ENCODE measurements around the gene FAM124A.

The FAM124A gene, protein sequence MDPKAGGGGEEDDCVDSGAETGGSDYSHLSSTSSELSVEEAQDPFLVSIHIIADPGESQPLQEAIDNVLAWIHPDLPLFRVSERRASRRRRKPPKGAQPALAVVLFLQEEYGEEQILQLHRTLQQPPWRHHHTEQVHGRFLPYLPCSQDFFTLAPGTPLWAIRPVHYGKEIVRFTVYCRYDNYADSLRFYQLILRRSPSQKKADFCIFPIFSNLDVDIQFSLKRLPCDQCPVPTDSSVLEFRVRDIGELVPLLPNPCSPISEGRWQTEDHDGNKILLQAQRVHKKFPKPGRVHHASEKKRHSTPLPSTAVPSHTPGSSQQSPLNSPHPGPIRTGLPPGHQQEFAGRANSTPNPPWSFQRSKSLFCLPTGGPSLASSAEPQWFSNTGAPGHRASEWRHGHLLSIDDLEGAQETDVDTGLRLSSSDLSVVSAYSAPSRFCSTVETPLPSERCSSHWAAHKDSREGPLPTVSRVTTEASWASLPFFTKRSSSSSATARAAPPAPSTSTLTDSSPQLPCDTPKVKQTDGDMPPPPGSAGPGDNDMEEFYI

DNA sequence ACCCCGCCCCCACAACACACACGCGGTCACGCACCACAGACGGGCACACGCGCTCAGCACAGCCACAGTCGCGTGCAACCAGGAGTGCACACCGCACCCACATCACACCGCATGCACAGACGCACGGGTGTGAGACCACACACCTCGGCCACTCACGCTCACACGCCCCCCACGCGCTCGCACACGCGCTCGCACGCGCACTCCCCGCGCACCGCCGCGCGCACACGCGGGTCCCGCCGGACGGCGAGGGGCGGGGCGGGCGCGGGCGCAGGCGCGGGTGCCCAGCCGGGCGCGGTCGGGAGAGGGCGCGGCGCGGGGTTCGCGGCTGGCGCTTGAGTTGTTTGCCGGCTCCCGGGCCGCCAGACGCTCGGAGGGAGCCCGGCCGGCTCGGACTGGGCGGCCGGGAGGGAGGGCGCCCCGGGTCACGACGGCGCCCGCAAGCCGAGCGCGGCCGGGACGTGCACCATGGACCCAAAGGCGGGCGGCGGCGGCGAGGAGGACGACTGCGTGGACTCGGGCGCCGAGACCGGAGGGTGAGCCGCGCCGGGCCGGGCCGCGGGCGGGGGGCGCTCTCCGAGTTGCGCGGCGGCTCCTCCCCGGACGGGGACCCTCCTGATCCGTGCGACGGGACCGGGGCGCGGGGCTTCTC lies at the start of gene FAM124A:
Gene FAM124A (plus strand): TSS at position 362 of the 649 bp plus-strand sequence. CDS start 104 bp downstream, at position 466.
- peak; percentile 31 for DNase-seq

DNA sequence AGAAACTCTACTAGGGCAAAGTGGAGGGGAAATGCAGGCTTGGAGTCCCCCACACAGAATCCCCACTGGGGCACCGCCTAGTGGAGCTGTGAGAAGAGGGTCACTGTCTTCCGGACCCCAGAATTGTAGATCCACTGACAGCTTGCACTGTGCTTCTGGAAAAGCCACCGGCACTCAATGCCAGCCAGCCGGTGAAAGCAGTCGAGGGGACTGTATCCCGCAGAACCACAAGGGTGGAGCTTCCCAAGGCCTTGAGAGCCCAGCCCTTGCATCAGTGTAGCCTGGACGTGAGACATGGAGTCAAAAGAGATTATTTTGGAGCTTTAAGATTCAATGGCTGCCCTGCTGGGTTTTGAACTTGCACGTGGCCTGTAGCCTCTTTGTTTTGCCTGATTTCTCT lies 47.2 kb upstream of the FAM124A start:
- no peak for DNase-seq

DNA sequence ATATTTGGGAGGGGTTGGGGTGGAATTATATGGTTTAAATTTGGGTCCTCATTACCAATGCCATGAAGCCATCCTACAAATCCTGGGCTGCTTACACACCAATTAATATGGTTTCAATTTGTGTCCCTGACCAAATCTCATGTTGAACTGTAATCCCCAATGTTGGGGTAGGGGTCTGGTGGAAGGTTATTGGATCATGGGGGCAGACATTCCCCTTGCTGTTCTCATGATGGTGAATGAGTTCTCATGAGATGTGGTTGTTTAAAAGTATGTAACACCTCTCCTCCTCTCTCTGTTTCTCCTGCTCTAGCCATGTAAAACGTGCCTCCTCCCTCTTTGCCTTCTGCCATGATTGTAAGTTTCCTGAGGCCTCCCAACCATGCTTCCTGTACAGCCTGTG lies 46.6 kb upstream of the FAM124A start:
- no peak for DNase-seq

DNA sequence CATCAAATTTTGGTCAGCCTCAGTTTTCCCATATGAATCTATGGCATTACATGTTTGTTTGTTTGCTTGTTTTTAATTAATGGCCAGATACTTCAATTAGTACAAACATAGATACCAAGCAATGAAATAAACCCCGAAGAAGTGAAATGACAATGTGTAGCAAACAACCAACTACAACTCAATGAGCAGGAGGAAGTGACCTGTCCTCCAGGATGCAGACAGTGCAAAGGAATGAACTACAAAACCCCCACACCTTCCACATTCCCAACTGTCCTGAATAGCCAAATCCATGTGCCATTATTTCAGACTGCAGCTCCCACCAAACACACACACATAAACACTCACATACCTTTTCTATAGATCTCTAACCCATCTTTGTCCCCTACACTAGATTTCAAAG lies 45.0 kb upstream of the FAM124A start:
- no peak for DNase-seq

DNA sequence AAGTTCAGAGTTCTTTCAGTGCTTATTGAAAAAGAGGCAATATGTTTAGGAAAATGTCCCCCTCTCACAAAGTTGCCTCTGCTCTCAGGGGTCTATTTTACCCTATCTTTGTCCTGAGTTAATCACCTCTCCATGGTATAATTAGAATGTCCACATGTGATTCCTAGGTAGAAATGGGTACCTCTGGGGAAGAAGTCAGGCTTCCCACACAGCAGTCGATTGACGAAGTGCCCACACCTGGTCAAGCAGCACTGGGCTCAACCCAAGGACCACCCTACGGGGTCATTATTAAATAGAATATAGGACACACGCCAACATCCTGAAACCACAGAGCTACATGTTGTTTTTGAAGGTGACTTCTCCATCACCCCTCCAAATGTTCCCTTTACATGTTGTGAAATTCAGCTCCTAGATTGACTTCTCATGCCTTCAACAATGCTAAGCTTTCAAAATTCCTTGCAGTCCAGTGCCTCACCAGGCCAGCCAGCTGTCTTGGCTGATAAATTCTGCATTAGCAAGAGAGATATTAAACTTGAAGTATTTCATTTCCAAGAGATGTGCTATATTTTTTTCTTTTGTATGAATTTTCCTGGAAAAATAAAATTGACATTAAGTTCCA lies 43.6 kb upstream of the FAM124A start:
- no peak for DNase-seq

DNA sequence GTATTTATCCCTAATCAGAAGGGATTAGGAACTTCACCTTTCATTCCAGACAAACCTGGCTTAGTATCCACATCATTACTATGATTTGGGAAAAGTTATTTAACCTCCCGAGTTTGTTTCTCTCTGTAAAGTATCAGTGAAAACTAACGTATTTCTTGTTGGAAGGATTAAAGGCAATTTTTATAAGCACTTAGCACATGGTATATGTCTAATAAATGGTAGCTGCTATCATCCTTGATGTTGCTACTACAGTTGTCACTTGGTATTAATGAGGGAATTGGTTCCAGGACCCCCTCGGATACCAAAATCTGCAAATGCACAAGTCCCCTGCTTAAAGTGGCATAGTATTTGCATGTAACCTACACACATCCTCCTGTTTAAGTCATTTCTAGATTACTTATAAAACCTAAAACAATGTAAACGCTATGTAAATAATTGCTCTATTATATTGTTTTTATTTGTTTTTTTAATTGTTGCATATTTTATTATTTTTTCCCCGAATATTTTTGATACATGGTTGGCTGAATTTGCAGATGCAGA lies 42.7 kb upstream of the FAM124A start:
- DNase-seq: no peak

DNA sequence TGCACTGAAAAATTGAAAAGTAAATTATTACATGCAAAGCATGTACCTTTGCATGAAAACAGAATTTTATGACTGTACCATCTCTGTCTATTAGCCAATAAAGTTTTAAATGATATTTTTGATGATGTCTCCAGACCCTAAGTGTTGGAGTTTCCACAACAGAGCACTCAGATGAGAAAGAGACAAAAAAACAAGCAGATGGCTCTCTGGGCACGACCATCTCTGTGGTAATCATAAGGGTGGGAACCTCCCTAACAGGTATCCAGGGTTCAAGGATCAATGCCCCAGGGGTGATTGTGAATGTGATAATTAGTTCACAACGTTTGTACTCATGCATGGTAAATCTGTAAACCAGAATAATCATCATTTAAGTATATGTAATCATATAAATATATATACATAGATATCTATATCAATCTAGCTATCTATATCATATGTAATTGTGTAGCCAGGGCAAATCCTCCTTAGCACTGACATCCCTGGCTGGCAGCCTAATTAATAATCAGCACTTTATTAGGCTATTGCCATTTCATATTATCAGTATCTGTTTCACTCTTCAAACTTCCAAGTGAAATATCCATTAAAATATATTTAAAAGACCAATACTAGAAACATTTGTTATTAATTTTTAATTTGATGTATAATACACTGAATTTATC lies 41.2 kb upstream of the FAM124A start:
- DNase-seq: no peak

DNA sequence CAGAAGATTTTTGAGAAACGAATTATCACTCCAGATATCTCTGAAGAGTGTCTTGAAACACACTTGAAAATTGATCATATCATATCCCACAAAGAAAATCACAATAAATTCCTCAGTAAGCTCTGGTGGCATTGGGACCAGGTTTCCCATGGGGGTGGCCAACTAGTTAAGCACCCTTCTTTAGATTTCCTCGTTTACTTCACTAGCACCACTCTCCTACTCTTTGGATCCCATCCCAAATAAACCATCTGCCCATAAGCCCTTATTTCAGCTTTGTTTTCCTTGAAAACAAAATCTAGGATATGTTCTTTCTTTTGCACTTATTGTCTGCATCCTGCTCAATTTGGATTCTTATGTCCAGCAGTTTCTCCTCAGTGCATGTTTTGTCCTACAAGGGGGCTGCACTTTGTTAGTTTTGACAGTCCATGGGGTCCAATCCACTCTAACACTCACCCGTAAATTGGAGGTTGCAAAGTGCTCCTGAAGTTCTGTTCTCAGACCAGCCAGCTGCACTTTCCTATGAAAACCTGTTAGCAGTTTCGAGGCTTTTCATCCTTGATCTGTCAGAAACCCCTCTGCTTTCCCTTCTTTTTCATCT lies 40.3 kb upstream of the FAM124A start:
- DNase-seq: no peak

DNA sequence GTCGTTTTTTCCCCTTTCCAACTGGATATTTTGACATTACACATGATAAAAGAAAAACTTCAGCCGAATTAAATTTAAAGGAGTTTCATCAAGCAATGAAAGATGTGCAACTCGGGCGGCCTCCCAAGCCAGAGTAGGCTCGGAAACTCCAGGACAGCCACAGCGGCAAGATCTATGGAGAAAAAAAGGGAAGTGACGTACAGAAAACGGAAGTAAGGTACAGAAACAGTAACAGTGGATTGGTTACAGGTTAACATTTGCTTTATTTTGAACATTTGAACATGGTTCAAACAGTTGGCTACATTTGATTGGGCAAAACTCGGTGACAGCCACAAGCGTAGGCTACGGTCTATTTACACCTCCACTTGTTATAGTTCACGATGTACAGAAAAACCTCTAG lies 30.5 kb upstream of the FAM124A start:
- DNase-seq: no peak

DNA sequence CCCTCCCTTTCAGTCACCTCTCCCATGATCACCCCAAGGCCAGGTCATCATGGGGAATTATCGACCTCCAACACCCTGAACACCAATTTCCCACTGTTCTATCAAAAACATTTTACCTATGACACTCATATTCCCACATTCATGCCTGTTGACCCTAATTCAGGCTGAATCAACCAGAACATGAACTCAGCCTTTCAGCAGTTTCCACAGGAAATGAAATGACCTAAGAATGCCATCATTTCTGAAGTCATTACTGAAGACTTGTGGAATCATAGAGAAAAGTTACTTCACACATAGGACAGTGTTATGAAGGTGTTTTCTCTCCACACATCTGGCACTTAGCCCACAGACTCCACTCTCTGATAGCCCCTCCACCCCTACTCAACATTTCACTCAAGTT lies 29.9 kb upstream of the FAM124A start:
- no peak for DNase-seq

DNA sequence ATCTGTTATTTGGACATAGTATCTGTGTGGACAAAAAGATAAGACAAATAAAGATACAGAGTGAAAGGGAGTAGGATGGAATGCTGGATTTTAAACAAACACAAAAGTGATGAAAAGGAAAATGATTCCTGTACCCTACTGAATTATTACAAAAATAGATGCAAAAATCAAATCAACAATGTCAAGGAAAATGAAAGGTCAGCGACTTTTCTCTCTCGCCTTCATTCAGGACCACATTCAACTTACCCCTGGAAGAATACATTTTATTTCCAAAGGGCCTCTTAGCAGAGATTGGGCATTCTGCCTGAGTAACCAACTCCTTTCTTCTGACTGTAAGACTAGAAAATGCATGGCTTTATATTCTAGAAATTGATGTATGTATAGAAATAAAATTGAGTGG lies 28.8 kb upstream of the FAM124A start:
- DNase-seq: no peak

DNA sequence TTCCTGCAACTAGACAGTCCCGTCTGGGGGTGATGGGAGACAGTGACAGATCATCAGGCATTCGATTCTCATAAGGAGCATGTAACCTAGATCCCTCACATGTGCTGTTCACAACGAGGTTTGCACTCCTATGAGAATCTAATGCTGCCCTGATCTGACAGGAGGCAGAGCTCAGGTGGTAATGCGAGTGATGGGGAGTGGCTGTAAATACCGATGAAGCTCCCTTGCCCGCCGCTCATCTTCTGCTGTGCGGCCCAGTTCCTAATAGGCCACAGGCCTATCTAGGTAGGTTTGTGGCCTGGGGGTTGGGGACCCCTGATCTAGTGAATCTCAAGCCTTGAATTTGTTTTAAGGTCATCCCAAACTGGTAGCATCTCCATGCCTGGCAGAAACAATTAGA lies 27.3 kb upstream of the FAM124A start:
- DNase-seq: no peak

DNA sequence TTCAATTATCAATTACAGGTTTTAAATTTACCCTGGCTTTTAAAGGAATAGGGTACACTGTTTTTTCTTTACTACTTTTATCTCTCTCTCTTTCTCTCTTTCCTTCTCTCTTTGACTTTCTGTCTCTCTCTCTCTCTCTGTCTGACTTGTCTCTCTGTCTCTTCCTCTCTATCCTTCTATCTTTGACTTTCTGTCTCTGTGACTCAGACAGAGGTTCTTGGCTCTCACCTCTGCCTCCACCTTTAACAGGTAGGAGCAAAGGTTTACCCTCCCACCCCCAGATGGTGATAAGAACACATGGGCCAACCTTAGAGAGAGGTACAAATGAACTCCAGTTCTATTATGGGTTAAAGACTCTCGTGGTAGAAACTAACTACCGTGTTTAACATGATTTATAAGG lies 20.3 kb upstream of the FAM124A start:
- DNase-seq: no peak

DNA sequence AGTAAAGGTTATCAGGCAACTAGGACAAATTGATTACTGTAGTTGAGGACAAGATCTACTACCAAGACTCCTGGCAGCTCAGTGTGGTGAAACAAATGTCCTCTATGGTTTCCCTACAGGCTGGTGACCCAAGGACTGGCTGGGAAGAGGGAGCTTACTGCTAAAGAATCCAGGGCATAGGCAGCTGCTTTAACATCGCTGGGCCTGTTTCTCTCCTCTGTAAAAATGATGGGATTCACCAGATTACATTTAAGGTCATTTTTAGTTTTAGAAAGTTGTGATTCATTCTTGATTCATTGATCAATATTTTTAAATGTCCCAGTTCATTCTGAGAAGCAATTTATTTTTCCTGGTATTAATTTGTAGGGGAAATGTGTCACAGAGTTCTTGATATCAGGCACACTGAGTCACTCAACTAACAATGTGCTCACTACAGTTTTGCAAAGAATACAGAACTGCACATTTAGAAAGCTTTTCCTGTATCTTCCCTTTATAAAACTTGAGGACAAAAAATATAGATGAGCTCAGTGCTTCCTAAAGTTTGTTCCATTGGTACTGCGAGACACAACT lies 19.6 kb upstream of the FAM124A start:
- DNase-seq: no peak

DNA sequence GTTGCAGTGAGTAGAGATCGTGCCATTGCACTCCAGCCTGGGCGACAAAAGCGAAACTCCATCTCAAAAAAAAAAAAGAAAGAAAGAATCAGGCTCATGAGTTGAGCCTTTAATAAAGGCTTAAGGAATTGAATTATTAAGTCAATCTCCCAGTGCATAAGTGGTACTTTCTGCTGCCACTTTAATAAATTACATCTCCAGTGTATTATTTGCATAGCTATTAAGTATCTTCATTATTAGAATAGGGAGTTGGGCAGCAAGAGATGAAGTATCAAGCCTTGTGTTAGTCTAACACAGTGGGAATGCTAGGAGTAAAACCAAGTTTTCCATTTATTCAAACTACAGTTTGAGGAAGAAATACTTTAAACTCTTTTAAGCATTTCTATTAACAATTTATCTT lies 15.6 kb upstream of the FAM124A start:
- no peak for DNase-seq

DNA sequence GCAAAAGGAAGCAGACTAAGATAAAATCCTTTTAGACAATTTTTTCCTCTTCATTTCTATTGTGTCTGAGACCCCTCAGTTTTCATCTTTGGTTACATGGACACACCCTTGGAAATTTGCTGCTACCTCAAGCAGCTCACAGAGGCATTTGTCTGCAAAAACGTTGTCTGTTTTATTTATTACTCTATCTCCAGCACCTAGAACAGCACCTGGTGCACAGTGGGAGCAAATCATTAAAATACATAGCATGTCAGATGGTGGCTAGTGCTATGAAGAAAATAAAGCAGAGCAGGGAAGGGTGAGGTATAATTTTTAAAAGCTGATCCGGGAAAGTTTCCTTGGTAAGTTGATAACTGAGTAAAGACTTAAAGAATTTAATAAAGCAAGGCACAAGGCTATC lies 14.3 kb upstream of the FAM124A start:
- no peak for DNase-seq

DNA sequence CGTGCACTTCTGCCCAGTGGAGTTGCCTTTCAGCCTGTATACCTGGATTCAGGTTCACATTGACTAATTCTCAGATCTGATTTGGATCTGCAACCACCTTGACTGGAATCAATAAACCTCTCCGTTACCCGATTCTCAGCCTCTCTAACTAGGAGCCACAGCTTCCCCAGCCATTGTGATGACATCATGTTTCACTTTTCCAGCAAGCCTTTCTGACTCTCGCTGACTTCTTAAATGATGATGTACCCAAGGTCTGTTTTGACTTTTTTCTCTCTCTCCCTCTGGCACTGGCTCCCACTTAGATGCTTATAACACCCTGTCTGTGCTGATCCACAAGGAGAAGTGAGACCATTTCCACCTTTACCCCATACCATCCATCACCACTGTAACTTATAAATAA lies 13.5 kb upstream of the FAM124A start:
- DNase-seq: no peak

DNA sequence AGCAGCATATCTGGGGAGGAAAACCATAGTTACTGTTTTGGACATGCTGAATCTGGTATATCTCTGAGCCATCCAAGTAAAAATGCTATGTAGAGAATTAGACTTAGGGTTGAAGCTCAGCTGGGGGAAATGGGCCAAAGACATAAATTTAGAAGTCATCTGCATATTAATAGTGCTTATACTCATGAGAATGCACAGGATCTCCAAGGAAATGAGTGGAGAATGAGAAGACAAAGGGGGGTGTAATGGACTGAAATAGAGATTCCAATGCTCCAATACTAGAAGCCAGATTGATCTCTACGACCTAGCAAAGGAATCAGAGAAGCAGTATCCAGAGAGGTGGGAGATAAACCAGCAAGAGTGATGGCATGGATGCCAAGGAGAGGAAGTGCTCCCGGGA lies 10.3 kb upstream of the FAM124A start:
- no peak for DNase-seq

DNA sequence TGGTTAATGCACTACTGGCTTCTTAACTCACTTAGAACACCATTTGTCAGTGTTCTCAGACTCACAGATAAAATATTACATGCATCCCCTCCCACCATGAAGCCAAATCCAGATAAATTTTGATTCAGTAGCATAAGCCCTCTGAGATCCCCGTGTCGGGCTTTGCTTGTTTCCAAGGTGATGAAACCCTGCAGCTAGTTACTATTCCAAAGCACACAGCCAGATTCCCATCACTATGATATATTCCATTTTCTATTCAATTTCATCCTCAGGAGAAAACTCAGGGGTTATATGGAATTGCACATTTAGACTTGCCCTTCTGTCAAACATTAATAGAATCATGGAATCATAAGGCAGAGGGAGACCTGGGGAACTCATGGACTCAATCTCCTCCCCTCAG lies 9.4 kb upstream of the FAM124A start:
- no peak for DNase-seq

DNA sequence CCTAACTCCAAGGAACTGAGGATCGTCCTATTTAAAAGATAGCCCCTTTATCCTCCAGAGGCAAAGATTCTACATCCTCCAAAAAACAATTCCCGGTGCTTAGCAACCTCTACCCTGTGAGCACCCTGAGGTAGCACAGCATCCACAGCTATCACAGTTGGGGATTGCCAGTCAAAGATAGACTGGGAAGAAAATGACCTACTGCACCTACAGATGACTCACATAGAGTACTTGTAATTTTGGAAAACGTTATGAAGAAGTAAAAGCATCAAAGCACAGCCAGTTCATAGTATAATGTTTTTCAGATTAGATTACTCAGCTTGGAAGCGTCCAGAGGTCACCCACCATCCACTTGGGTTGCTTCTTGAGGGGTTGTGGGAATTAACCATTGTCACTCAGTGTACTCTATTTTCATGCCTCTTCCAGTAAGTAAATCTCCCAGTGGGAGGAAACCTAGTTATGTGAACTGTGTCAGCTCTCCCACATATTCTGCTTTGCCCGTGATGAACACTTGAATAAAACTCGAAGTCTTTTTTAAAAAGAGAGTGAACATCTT lies 8.9 kb upstream of the FAM124A start:
- DNase-seq: no peak

DNA sequence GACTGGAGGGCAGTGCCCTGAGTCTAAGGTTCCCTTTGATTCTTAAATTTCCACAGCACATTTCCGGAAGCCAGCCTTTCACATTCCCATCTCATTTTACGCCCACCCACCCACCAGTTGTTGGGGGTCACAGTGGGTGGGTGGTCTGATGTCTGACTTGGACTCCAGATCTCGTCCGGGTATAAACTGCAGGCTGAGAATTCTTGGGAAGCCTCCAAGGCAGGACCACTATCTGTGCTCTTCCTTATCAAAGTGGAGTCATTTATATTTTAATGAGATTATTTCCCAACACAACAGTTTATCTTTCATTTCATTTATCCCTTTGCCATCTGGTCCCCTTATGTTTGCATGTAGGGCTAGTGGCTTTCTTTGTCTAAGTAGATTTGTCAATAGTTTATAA lies 3.6 kb upstream of the FAM124A start:
- no peak for DNase-seq

DNA sequence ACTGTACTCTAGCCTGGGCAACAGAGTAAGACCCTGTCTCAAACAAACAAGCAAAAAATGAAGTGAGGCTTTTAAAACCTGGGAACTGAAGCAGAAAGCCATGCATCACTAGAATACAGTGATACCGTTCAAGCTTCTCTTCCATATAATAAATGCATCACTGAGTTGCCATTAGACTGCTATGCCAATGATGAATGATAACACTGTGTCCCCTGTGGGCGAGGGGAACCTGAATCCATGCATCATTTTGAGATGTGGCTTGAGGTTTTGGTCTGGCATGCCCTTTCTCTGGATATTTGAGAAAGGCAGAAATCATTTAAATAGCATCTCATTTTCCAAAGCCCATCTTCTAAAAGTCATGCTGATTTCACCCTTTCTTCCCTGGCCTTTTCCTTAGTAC lies 1.5 kb upstream of the FAM124A start:
- no peak for DNase-seq
